Skeletal muscle tissue (tissue), 4 donors: ENCODE measurements around the gene RIGI. TPM values are rescaled to one million over a fixed set of nuclear protein-coding genes. Genes with fewer than 3 reads are reported as not detected.
A peak's percentile ranks its signal among the peaks of the same experiment; 100 is the strongest.
"Not testable (repeated sequence)": the region's sequence is repeated elsewhere in the genome, so short reads cannot be mapped to it uniquely, and the experiment has no call there.

Experiments used
- H3K27ac ChIP-seq: one replicate; pipeline ENCODE4 v1.7.0; 2013; ENCODE audit warnings: mild to moderate bottlenecking, low read depth, low read length, inconsistent platforms
- H3K27me3 ChIP-seq, 3 donors: one replicate each; pipeline ENCODE4 v1.7.0; 2013; ENCODE audit warnings: low read length in 3 of 3; ENCODE audit not compliant: control insufficient read depth in 3 of 3, insufficient read depth in 3 of 3
- H3K36me3 ChIP-seq, 3 donors: one replicate each; pipeline ENCODE4 v1.7.0; 2013; ENCODE audit warnings: low read length in 3 of 3; ENCODE audit not compliant: control insufficient read depth in 3 of 3, insufficient read depth in 3 of 3
- H3K4me1 ChIP-seq, 3 donors: one replicate each; pipeline ENCODE4 v1.7.0; 2013; ENCODE audit warnings: low read length in 3 of 3, mild to moderate bottlenecking in 3 of 3; ENCODE audit not compliant: control insufficient read depth in 3 of 3, insufficient read depth in 3 of 3
- H3K4me3 ChIP-seq, 3 donors: one replicate each; pipeline ENCODE4 v1.7.0; 2013; ENCODE audit warnings: low read length in 3 of 3
- H3K9ac ChIP-seq, 3 donors: one replicate each; pipeline ENCODE4 v1.7.0; 2013; ENCODE audit warnings: low read length in 3 of 3, mild to moderate bottlenecking in 3 of 3, moderate library complexity in 2 of 3, low read depth in 1 of 3
- H3K9me3 ChIP-seq, 3 donors: one replicate each; pipeline ENCODE4 v1.7.0; 2013; ENCODE audit warnings: low read length in 3 of 3; ENCODE audit not compliant: control insufficient read depth in 3 of 3
- total RNA-seq: library from RNA; depleted of rRNA; stranded (reverse); fragments of >200 nt; gene quantifications from one replicate; pipeline ENCODE4 v1.2.3, GENCODE V29; 2014
- donor health status: Osteomylitis.

Gene RIGI
- total RNA-seq, 1 donor from 2014 or later, result 9.4 TPM

GRCh38 chr9:32554591-32554990 lies 28.6 kb upstream of the RIGI start:
- Histone ChIP-seq H3K9me3 (no peaks in the 10 kb centered on the region), H3K4me3 (no peak overlapping the region), H3K27ac (no peak overlapping the region), H3K9ac (no peak overlapping the region), H3K36me3 (peaks cover 0 to 2% (median 0%) of the 10 kb centered on the region in 3 donors), H3K27me3 (no peaks in the 10 kb centered on the region), H3K4me1 (peaks cover 10 to 19% (median 15%) of the 10 kb centered on the region in 3 donors)

DNA sequence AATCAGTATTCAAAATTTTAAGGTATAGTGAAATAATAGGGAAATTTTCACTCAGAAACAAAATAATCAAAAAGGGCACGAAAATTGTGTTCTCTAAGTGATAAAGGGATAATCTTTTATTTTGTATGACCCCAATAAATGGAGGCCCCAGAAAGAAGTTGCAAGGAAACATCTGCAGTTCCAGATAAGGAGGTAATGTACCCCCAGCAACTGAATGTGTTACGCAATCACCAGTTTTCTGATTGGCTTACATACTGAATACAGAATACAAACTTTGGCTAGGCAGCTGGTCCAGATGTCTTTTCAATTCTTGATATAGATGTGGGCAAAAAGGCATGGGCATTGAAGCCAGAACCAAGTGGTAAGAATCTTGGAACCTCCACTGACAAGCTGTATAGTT lies 28.1 kb upstream of the RIGI start:
- Histone ChIP-seq H3K9ac (no peak overlapping the region), H3K9me3 (no peaks in the 10 kb centered on the region), H3K4me3 (no peak overlapping the region), H3K27me3 (no peaks in the 10 kb centered on the region), H3K36me3 (peaks cover 0 to 2% (median 0%) of the 10 kb centered on the region in 3 donors), H3K27ac (no peak overlapping the region), H3K4me1 (peaks cover 10 to 19% (median 15%) of the 10 kb centered on the region in 3 donors)

GRCh38 chr9:32552172-32552872 lies 26.3 kb upstream of the RIGI start, which contains the start of the genes SMIM27 and TOPORS:
SMIM27 (plus strand) TSS chr9:32552327; CDS start chr9:32552435, 108 bp downstream.
TOPORS (minus strand) TSS chr9:32552586; CDS start chr9:32552436, 150 bp downstream.
- Histone ChIP-seq H3K27me3 (no peaks in the 10 kb centered on the region), H3K4me1 (peaks cover 10 to 19% (median 15%) of the 10 kb centered on the region in 3 donors), H3K4me3 (peak within 1 kb of the TSS; percentile 90 to 96 (median 92))

DNA sequence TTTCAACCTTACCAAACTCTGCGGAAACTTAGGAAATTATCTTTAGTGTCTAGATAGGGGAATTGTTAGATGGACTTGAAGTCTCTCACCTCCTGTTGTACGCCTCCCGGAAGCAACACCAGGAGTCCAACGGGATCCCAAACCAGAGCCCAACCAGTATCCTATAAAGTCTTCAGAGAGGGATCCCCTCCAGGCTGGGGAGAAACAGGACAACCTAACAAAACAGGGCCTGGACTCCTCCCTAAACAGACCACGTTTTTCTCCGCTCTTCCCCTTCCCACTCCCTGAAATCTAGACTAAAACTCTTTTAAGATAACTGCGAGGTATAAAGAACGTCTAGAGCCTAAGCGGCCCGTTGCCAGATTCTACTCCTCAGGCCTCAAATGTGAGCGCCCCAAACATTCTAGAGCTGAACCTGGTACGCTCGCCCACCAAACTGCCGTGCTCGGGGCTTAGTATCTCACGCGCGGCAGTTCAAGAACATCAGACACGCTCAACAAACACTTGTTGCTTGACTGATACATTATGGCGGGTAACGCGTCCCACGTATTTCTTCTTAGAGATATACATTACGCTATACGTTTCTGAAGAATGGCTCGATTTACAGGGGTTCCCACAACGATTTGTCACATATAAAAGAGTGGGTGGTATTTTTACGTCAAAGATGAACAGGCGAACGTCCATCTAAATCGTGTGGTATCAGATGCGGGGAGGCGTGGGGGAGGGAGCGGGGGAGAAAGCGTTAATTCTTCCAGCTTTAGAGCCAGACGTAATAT lies 25.5 kb upstream of the RIGI start:
- no peaks in the 10 kb centered on the region for H3K27me3 ChIP-seq
- H3K9ac ChIP-seq, result peak overlapping the region; percentile 91 to 92 (median 92)
- H3K36me3 ChIP-seq, result peaks cover 0 to 2% (median 0%) of the 10 kb centered on the region in 3 donors
- peak overlapping the region; percentile 91 for H3K27ac ChIP-seq
- peak overlapping the region; percentile 90 to 96 (median 92) for H3K4me3 ChIP-seq
- peaks cover 10 to 19% (median 15%) of the 10 kb centered on the region in 3 donors for H3K4me1 ChIP-seq
- H3K9me3 ChIP-seq, result no peaks in the 10 kb centered on the region

More at GRCh38 chr9:32552172-32552872, 26.3 kb upstream of the RIGI start, which contains the start of the genes SMIM27 and TOPORS:
- H3K27ac ChIP-seq, result peak within 1 kb of the TSS; percentile 91
- no peaks in the 10 kb centered on the region for H3K36me3 ChIP-seq
- no peaks in the 10 kb centered on the region for H3K9me3 ChIP-seq
- peak within 1 kb of the TSS; percentile 91 to 92 (median 92) for H3K9ac ChIP-seq

DNA sequence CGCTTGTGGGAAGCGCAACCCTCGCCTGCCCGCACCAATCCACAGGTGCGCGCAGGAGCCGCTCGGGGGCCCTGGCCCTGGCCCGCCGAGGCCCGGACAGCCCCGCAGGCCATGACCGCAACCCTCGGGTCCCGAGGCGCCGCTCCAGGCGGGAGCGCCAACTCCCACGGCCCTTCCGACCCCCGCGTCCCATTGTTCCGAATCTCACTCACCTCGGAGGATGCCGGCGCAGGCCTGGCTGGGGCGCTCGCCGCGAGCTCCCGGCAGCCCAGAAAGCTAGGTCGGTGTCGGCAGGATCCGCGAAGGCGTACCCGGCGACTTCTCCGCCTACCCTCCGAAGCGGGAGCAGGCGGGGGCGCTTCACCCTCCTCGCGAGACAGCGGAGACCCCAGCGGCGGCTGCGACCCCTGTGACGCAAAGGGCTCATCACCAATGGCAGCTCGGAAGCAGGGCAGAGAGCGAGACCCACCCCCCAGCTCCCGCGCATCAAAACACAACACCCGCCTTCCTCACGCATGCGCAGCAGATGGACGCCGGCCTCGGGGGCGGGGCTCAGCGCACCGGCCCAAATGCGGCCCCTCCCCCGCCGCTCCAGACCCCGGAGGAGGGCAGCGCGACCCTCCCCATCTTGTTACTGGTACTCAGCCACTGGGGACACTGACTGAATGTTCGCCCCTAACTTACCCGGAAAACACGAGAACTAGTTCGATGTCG lies 24.7 kb upstream of the RIGI start:
- peak overlapping the region; percentile 91 for H3K27ac ChIP-seq
- H3K9ac ChIP-seq, result peak overlapping the region; percentile 91 to 92 (median 92)
- peaks cover 0 to 2% (median 0%) of the 10 kb centered on the region in 3 donors for H3K36me3 ChIP-seq
- H3K4me3 ChIP-seq, result peak overlapping the region; percentile 90 to 96 (median 92)
- H3K9me3 ChIP-seq, result no peaks in the 10 kb centered on the region
- H3K4me1 ChIP-seq, result peaks cover 10 to 19% (median 15%) of the 10 kb centered on the region in 3 donors
- H3K27me3 ChIP-seq, result no peaks in the 10 kb centered on the region

- peaks cover 10 to 19% (median 15%) of the 10 kb centered on the region in 3 donors for H3K4me1 ChIP-seq
- H3K27ac ChIP-seq, result peak overlapping the region; percentile 91
- peaks cover 0 to 2% (median 0%) of the 10 kb centered on the region in 3 donors for H3K36me3 ChIP-seq
- peak overlapping the region; percentile 90 to 96 (median 92) for H3K4me3 ChIP-seq
- H3K9me3 ChIP-seq, result no peaks in the 10 kb centered on the region
- H3K27me3 ChIP-seq, result no peaks in the 10 kb centered on the region
- peak overlapping the region; percentile 91 to 92 (median 92) for H3K9ac ChIP-seq
Observed at GRCh38 chr9:32550150-32550561, 24.2 kb upstream of the RIGI start.

DNA sequence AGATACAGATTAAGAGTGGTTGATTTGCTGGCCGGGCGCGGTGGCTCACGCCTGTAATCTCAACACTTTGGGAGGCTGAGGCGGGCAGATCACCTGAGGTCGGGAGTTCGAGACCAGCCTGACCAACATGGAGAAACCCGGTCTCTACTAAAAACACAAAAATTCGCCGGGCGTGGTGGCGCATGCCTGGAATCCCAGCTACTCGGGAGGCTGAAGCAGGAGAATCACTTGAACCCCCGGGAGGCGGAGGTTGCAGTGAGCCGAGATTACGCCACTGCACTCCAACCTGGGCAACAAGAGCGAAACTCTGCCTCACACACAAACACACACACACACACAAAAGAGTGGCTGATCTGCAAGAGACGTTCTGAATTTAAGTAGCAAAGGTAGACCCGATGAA lies 22.2 kb upstream of the RIGI start:
- H3K27ac ChIP-seq, H3K4me3 ChIP-seq, H3K27me3 ChIP-seq, H3K9me3 ChIP-seq, H3K9ac ChIP-seq: not testable (repeated sequence)
- H3K36me3 ChIP-seq, result peaks cover 6 to 11% (median 7%) of the 10 kb centered on the region in 3 donors
- H3K4me1 ChIP-seq, result peaks cover 10 to 15% (median 13%) of the 10 kb centered on the region in 3 donors

- Histone ChIP-seq H3K27ac (no peak overlapping the region), H3K27me3 (no peaks in the 10 kb centered on the region), H3K9ac (no peak overlapping the region), H3K4me3 (no peak overlapping the region), H3K36me3 (peaks cover 9 to 31% (median 25%) of the 10 kb centered on the region in 3 donors), H3K4me1 (peaks cover 5 to 8% (median 8%) of the 10 kb centered on the region in 3 donors), H3K9me3 (no peaks in the 10 kb centered on the region)
Observed at GRCh38 chr9:32545884-32546283, 19.9 kb upstream of the RIGI start.

GRCh38 chr9:32543047-32543446 lies 17.1 kb upstream of the RIGI start:
- Histone ChIP-seq H3K9me3 (no peaks in the 10 kb centered on the region), H3K36me3 (peaks cover 9 to 31% (median 25%) of the 10 kb centered on the region in 3 donors), H3K4me1 (no peaks in the 10 kb centered on the region)

More at GRCh38 chr9:32543047-32543446, 17.1 kb upstream of the RIGI start:
- Histone ChIP-seq H3K9ac (no peak overlapping the region), H3K4me3 (no peak overlapping the region), H3K27me3 (no peaks in the 10 kb centered on the region), H3K27ac (no peak overlapping the region)
